Testis (tissue), 3 donors: ENCODE results near the gene RAB40B. TPM values are rescaled to one million over a fixed set of nuclear protein-coding genes. Genes with fewer than 3 reads are reported as not detected.
A peak's percentile ranks its signal among the peaks of the same experiment; 100 is the strongest.

Experiments
- DNase-seq: peaks from one replicate; pipeline ENCODE4 v3.0.0-alpha.2; 2019
- H3K27ac ChIP-seq, 2 donors: fragments of 200-600 bp; sonication (generic); one replicate each; pipeline ENCODE4 v1.5.1; 2019
- H3K27me3 ChIP-seq: fragments of 200-600 bp; sonication (generic); one replicate; pipeline ENCODE4 v1.5.1; 2019
- H3K36me3 ChIP-seq: fragments of 200-600 bp; sonication (generic); one replicate; pipeline ENCODE4 v1.5.1; 2017; ENCODE audit warnings: low read depth; ENCODE audit errors: missing control alignments
- H3K4me1 ChIP-seq: fragments of 200-600 bp; sonication (generic); one replicate; pipeline ENCODE4 v1.5.1; 2019
- H3K4me3 ChIP-seq, 2 donors: fragments of 200-600 bp; sonication (generic); one replicate each; pipeline ENCODE4 v1.5.1; 2017 to 2019
- H3K9me3 ChIP-seq: fragments of 200-600 bp; sonication (generic); one replicate; pipeline ENCODE4 v1.5.1; 2017
- CTCF ChIP-seq, 3 experiments: fragments of 450-650 bp in 2 of 3; fragments of 200-600 bp in 1 of 3; sonication (generic) in 1 of 3; IDR thresholded peaks; one replicate each; pipeline ENCODE4 v1.5.1; 2016 to 2019; ENCODE audit warnings: antibody characterized with exemption in 3 of 3, mild to moderate bottlenecking in 2 of 3, moderate library complexity in 1 of 3
- POLR2A ChIP-seq: fragments of 450-650 bp; IDR thresholded peaks from one replicate; pipeline ENCODE4 v1.6.1; 2017; ENCODE audit warnings: antibody characterized with exemption, mild to moderate bottlenecking, moderate library complexity
- WGBS, 2 donors: methylation state at CpG; one replicate each; pipeline ENCODE4 v1.1.5; 2018; 5-methylcytosine and 5-hydroxymethylcytosine counted together
- intact Hi-C: fragments of 100-400 bp; cut with DNase I; formaldehyde crosslinking; loops from one replicate; pipeline ENCODE4 v1.15.1; 2023; ENCODE audit warnings: low total_unique reads
- polyA plus RNA-seq: library from polyadenylated mRNA; stranded (reverse); fragments of 350-450 nt; fragmentation: Illumina TruSeq; extraction: RNeasy Lipid Tissue Mini Kit (QIAGEN cat#74804); gene quantifications from one replicate; pipeline ENCODE4 v1.2.3, GENCODE V29; 2014; ENCODE audit warnings: low read depth, low replicate concordance; ENCODE audit not compliant: insufficient read depth
- total RNA-seq, 2 donors: library from RNA; depleted of rRNA; stranded (reverse); fragments of >200 nt; gene quantifications; one replicate each; pipeline ENCODE4 v1.2.3, GENCODE V29; 2016

The RAB40B gene
- total and polyA plus RNA-seq, 3 donors from 2014 or later, result 9.4 to 16.4 (median 13.5) TPM

- Histone ChIP-seq H3K36me3 (no peaks in the 10 kb centered on the region), H3K27ac (peak within 1 kb of the TSS; percentile 99), H3K4me1 (peaks cover 9% of the 10 kb centered on the region), H3K27me3 (no peaks in the 10 kb centered on the region), H3K9me3 (no peaks in the 10 kb centered on the region), H3K4me3 (peak within 1 kb of the TSS; percentile 99 to 100)
- intact Hi-C loops, result no loop called here
- DNase-seq, result peak; percentile 96
- peak; percentile 91 for TF ChIP-seq POLR2A
- no peak for TF ChIP-seq CTCF (IDR thresholded peaks at IDR 0.05)
- WGBS, 2 donors, result 5% methylated on average over 4 of the region's 67 CpGs; no CpG with 5 or more reads in 1 of the 2 donors
These were observed 50.3 kb downstream of the RAB40B start, which contains the start of gene WDR45B for GRCh38 chr17:82648165-82648668. Gene WDR45B (minus strand): TSS chr17:82648444. CDS start chr17:82648340, 104 bp downstream.

- peak; percentile 40 for DNase-seq
- TF ChIP-seq POLR2A (no peak), CTCF (IDR thresholded peaks at IDR 0.05) (no peak)
- intact Hi-C loops, result no loop called here
- H3K4me1 ChIP-seq, result peaks cover 9% of the 10 kb centered on the region
- peak overlapping the region; percentile 99 to 100 for H3K4me3 ChIP-seq
- H3K9me3 ChIP-seq, result no peaks in the 10 kb centered on the region
- 0% methylated on average over 34 to 49 of the region's 54 CpGs for WGBS, 2 donors
- peak overlapping the region; percentile 99 for H3K27ac ChIP-seq
- H3K27me3 ChIP-seq, result no peaks in the 10 kb centered on the region
- H3K36me3 ChIP-seq, result no peaks in the 10 kb centered on the region
These were observed 50.8 kb downstream of the RAB40B start for GRCh38 chr17:82647593-82648164.

GRCh38 chr17:82645516-82645915 is 53.0 kb downstream of the RAB40B start:
- Histone ChIP-seq H3K4me1 (peaks cover 9% of the 10 kb centered on the region), H3K27ac (no peak overlapping the region), H3K4me3 (no peak overlapping the region), H3K9me3 (no peaks in the 10 kb centered on the region), H3K36me3 (no peaks in the 10 kb centered on the region), H3K27me3 (no peaks in the 10 kb centered on the region)
- intact Hi-C loops, result no loop called here
- 66 to 87% methylated on average over 4 of the region's 4 CpGs for WGBS, 2 donors
- no peak for TF ChIP-seq POLR2A
- no peak for TF ChIP-seq CTCF (IDR thresholded peaks at IDR 0.05)
- DNase-seq, result no peak

GRCh38 chr17:82644148-82644547 is 54.4 kb downstream of the RAB40B start:
- no peaks in the 10 kb centered on the region for H3K36me3 ChIP-seq

More at GRCh38 chr17:82644148-82644547, 54.4 kb downstream of the RAB40B start:
- H3K4me3 ChIP-seq, result no peak overlapping the region
- peaks cover 9% of the 10 kb centered on the region for H3K4me1 ChIP-seq
- DNase-seq, result no peak
- intact Hi-C loops, result no loop called here
- no peaks in the 10 kb centered on the region for H3K27me3 ChIP-seq
- no peak for TF ChIP-seq CTCF (IDR thresholded peaks at IDR 0.05)
- no peak for TF ChIP-seq POLR2A
- H3K9me3 ChIP-seq, result no peaks in the 10 kb centered on the region
- H3K27ac ChIP-seq, result no peak overlapping the region
- WGBS, 2 donors, result 71 to 73% methylated on average over 5 of the region's 5 CpGs
